ENCODE data around the gene UGT1A8.

DNA sequence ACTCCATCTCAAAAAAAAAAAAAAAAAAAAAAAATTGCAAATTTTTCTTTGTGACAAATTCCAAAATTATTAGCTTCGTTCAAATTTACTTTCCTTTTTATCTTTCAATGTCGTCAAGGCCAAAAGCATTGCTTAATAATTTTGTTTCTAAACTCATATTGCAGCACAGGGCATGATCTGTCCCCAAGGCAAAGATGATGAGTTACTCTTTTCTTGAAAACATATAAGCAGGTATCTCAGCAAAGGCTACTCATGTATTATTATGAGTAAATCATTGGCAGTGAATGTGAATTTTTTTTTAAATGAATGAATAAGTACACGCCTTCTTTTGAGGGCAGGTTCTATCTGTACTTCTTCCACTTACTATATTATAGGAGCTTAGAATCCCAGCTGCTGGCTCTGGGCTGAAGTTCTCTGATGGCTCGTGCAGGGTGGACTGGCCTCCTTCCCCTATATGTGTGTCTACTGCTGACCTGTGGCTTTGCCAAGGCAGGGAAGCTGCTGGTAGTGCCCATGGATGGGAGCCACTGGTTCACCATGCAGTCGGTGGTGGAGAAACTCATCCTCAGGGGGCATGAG is 64.2 kb downstream of the UGT1A8 start, which contains the start of gene UGT1A7:
- TF ChIP-seq, protein P1, sequence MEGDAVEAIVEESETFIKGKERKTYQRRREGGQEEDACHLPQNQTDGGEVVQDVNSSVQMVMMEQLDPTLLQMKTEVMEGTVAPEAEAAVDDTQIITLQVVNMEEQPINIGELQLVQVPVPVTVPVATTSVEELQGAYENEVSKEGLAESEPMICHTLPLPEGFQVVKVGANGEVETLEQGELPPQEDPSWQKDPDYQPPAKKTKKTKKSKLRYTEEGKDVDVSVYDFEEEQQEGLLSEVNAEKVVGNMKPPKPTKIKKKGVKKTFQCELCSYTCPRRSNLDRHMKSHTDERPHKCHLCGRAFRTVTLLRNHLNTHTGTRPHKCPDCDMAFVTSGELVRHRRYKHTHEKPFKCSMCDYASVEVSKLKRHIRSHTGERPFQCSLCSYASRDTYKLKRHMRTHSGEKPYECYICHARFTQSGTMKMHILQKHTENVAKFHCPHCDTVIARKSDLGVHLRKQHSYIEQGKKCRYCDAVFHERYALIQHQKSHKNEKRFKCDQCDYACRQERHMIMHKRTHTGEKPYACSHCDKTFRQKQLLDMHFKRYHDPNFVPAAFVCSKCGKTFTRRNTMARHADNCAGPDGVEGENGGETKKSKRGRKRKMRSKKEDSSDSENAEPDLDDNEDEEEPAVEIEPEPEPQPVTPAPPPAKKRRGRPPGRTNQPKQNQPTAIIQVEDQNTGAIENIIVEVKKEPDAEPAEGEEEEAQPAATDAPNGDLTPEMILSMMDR (IDR thresholded peaks at IDR 0.05) = no peak
- no peak for TF ChIP-seq POLR2AphosphoS5 (IDR thresholded peaks at IDR 0.05)

All from sigmoid colon (tissue), 4 donors.